Measurements from ENCODE around the gene APOBEC3G.

Gene APOBEC3G

DNA sequence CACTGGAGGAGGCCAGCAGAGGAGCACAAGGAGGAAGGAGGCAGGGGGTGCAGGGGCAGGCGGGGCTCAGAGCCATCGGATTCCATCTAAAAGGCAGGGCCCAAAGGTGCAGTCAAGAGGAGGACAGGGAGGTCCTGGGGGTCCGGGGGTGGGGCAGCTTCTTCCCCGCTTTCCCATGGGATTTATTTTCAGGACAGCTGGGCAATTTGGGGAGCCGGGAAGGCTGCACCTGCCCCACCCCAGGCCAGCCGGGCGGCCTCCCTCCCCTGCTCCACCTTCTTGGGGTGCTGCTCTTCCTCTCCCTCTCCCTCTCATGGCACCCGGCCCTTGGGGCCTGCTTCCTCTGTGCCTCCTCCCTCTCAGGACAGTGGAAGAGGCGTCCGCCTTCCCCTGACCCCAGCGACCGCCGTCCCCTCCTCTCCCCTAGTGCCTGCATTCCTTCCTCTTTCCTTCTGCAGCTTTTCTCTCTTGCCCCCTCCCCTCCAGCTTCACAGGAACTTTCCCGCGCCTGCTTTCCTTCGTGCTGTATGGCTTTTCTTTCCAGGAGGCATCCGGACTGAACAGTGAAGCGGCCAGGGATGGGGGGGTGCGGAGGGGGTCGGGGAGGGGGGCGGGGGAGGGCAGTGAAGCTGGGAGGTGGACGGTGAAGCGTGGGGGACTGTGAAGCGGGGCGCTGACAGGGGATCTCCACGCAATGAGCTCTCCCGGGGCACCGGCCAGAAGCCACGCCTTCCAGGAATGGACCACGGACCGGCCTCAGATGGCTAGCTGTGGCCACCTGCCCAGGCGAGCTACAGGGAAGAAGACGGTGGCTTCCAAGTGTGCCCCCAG lies 46.9 kb downstream of the APOBEC3G start:
- no peak for DNase-seq

DNA sequence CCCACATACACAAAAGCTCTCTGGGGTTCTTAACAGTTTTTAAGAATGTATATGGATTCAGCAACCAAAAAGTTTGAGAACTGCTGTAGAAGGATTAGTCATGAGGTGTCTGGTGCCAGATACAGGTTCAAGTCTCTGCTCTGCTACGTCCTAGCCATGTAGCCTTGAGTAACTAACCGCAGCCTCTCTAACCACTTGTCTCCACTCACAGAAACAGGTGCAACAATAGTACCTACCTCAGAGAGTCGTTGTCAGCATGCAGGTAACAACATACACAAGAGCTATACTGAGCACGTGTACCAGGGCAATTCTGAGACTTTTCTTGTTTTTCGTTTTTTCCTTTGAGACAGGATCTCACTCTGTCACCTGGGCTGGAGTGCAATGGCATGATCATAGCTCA lies 48.5 kb downstream of the APOBEC3G start:
- no peak for DNase-seq

DNA sequence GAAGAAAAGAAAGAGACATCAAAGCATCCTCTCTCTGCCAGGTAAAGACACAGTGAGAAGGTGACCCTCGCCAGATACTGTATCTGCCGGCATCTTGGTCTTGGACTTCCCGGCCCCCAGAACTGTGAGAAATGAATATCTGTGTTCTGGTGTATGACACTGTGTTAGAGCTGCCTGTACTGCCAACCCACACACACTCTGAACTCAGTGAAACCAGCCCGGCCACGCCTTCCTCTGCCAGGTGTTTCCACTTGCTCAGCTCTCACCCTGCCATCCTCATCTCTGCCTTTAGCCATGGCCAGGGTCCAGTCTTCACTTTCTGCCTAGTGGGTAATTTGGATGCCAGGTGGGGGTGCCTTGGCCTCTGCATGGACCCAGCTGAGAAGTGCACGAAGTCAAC lies 51.4 kb downstream of the APOBEC3G start:
- DNase-seq, result no peak

DNA sequence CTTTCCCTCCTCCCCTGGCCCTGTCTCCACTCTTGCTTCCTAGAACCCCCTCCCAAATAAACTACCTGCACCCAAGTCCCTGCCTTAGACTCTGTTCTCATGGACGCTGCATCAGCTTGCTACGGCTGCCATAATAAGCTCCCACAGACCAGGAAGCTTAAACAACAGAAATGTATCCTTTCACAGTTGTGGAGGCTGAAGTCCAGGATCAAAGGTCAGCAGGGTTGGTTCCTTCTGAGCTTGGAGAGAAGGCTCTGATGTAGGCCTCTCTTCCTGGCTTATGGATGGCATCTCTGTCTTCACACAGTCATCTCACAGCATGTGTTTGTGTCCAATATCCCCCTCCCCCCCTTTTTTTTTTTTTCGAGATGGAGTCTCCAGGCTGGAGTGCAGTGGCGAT lies 52.0 kb downstream of the APOBEC3G start:
- no peak for DNase-seq

DNA sequence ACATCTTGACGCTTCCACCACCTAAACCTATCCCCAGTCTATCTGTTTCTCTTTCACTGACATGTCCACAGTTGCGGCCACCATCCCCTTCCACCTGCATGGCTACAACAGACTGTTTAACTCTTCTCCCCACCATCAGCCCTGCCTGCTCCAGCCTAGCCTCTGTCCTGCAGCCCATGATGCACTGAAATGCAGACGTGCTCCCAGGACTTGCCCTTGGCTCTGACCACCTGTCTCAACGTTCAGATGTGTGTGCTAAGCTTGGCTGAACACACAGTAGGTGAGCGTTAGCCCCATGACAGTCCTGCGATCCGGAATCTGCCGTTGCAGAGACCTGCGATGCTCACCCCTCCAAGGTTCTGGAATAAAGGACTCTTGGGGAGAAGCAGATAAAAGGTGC lies 52.7 kb downstream of the APOBEC3G start:
- DNase-seq, result no peak

DNA sequence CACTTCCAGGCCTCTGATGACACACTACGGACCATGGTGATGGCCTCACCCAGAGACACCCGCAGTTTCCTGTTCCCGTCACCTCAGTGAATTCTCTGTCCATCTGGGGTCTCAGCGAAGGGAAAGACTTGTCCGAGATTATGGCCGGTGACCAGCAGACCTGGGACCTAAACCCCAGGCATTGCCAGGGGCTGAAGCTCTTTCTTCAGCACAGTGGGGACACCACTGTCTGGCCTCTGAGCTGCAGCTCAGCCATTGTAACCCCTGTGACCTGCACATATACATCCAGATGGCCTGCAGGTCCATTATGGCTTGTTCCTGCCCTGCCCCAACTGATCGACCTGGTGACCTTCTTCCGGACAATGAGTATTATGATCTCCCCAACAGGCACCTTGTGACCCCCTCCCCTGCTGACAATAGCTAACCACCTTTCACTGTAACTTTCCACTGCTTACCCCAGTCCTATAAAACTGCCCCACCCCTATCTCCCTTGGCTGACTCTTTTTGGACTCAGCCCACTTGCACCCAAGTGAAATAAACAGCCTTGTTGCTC lies 53.2 kb downstream of the APOBEC3G start:
- no peak for DNase-seq

DNA sequence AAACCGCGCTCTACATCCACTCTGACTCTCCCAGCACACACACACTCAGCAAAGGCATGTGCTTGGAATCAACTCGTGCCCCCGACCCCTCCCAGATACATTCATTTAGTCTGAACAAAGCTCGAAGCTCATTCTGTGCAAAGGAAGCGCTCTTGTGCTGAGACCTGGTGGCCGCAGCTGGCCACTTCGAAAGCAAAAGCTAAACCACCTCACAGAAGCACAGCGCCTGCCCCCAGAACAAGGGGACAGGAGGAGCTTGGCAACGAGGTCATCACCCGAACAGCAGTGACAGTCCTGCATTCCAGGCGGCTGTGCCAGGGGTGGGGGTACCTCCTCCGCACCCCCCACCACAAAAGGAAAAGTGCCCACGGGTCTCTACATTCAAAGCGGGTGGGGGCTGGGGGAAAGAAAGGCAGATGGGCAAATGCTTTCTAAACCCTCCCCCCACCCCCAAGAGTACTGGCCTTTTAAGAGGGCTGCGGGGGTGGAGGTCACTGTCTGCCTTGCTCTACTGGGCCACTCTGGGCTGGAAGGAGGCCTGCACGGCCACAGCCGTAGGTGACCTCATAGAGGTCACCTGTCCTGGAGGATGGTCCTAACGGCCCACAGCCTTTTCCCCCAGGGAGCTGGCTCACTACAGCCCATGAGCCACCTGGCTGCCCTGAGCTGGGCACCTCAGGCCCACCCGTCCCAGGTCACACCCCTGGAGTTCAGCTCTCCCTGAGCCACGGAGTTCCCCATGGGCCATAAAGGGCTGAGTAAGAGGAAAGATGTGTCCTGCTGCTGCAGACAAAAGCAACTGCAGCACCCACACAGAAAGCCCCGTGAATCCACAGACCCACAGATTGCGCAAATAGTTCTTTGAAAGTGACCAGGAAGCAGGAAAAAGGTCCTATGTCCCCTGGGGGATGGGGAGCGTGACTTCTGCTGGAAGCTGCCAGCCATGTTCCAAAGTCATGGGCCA lies 54.1 kb downstream of the APOBEC3G start:
- no peak for DNase-seq

DNA sequence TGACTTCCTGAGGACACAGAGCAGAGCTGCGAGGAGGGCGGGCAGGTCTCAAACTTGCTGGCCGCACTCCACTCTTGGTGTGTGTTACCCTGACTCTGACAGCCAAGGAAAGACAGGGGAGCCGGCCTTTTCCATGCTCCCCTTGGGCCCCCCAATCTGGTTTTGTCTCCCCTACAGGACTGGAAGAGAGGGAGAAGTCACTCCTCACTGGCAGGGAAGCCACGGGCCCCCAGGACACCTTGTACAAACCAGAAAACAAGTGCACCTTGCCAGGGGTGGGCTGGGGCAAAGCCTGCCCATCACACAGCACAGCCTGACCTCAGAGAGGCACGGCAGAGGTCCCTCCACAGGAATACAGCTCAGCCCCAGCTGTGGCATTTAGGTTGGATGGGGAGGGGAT lies 55.2 kb downstream of the APOBEC3G start:
- no peak for DNase-seq

DNA sequence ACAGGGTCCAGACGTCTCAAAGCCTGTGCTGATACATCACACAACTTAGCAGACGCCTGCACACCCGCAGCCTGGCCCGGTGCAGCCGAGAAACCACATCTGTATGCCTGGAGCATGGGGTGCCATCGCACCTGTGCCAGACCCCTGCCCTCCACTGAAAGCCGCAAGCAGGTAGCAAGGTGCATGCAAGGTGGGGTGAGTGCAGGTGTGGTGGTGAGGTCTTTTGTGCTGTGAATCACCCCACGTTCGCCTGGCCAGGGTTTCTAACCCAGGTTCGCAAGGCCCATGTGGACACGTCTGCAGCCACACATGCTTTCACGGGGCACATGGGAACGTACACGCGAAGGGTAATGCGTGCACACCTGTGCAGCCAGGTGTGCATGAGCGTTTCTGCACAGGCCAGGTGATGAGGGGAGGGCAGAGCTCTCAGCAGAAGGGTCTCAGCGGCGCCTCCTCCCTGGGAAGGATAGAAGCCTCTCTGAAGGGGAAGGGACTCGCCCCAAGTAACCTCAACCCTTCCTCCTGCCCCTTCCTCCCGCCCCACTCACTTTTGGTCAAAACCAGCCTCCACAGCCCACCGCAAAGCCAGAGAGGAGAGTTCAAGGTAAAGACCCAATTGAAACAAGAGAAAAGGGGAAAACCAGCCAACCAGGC lies 55.9 kb downstream of the APOBEC3G start:
- no peak for DNase-seq

DNA sequence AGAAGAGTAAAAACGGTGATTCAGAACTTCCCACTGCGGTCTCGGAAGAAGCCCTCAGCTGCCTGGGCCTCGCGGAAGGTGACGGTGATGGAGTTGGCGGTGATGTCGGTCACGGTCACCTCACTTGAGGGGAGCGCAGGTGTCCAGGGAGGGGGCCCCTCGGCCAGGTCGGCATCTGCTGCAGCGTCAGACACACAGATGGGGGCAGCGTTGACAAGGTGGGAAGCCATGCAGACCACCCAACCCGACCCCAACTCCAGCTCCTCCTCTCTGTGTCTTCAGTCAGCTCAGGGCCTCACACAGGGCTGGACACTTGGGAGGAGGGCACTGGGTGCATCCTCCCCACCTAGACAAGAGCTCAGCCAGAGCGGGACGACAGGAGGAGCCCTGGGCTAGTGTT lies 56.8 kb downstream of the APOBEC3G start:
- DNase-seq, result no peak

DNA sequence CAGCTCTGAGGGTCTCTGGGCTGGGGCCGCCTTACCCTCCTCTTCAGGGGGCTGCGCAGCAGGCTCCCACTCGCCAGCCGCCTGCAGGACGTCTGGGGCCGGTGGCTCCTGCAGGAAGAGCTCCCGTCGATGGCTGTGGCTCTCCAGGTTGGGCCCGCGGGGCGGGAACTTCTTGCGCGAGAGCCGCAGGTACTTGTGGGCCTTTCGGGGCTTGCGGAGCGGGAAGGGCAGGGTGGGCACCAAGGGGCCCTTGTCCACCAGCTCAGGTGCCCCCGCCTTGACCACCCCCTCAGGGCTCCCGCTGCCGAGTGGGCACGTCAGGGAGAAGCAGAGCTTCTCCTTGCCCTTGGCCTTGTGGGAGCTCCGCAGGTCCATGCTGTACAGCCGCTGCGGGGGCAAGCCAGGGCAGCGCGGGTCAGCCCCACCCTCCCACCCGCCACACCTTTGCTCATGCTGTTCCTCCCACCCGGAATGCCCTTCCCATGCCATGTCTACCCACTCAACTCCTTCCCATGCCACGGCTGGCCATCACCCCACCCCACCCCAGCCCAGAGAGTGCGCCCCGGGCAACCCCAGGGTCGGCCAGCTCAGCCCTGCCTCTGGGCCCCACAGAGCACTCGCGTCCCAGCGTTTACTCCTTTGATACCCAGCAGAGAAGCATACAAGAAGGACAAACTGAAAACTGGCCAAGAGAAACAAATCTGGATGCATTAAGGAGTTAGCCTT lies 57.5 kb downstream of the APOBEC3G start:
- DNase-seq, result no peak

DNA sequence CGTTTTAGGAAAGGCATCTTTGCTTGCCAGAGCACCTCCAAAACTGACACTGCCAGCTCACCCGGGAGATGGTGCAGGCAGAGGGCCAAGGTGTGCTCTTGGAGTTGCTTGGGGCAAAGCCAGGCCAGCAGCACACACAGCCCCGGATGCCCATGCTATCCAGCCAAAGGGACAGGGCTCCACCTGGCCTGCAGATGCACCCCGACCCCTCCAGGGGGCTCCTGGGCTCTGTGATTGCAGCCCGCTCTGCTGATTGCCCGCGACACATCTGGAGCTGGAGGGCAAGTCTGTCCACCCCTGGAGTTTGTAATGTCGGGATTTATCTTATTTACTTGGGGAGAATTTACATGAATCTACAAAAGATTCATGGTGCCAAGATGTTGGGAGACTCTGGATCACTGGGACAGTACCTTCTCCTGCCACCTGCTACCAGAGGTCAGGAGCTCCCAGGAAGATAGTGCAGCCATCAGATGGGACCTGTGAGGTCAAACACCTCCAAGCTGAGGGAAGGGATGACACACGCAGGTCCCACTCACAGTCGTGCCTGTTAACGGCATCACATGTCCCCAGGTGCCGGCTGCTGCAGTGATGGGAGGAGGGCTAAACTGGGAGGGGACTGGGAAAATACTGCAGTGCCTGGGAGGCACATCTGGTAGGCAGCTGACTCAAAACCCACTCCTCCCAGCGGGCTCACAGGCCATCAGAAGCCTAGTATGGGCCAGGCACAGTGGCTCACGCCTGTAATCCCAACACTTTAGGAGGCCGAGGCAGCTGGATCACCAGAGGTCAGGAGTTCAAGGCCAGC lies 58.2 kb downstream of the APOBEC3G start:
- DNase-seq, result peak; percentile 40

DNA sequence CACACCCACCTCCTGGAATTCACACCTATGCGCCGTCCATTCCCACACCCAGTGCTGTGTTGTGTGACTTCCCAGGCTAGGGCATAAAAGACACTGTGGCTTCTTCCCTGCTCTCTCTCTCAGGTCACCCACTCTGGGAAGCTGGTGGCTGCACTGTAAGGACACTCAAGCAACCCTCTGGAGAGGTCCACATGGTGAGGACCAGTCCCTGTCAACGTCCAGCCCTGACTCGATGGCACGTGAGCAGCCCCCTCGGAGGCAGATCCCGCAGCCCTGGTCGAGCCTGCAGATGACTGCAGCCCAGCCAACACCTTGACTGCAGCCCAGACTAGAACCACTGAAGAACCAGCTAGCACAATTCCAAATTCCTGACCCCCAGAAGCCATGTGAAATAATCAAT lies 59.2 kb downstream of the APOBEC3G start:
- DNase-seq, result no peak
